GM18861 (cell line): Measurements from ENCODE around the gene MC1R.
"Not testable (repeated sequence)": the region's sequence is repeated elsewhere in the genome, so short reads cannot be mapped to it uniquely, and the experiment has no call there.

Experiments
- ATAC-seq: cut with Tn5 transposase; IDR thresholded peaks from one replicate; pipeline ENCODE4 v1.9.1; 2021; ENCODE audit not compliant: unreplicated experiment

The MC1R gene

GRCh38 chr16:89957216-89957785 lies 38.6 kb downstream of the MC1R start:
- ATAC-seq = no peak

GRCh38 chr16:89958068-89958467 lies 39.4 kb downstream of the MC1R start:
- ATAC-seq = no peak

- no peak for ATAC-seq
Observed at GRCh38 chr16:89958596-89958995, 39.9 kb downstream of the MC1R start.

GRCh38 chr16:89960966-89961365 lies 42.3 kb downstream of the MC1R start:
- no peak for ATAC-seq

- ATAC-seq = no peak
Observed at GRCh38 chr16:89961920-89962319, 43.3 kb downstream of the MC1R start.

- no peak for ATAC-seq
Observed at GRCh38 chr16:89962754-89963498, 44.3 kb downstream of the MC1R start.

GRCh38 chr16:89964201-89964600 lies 45.5 kb downstream of the MC1R start:
- no peak for ATAC-seq

- no peak for ATAC-seq
Observed at GRCh38 chr16:89965447-89966225, 47.0 kb downstream of the MC1R start.

GRCh38 chr16:89966756-89967155 lies 48.1 kb downstream of the MC1R start:
- no peak for ATAC-seq

- ATAC-seq = not testable (repeated sequence)
Observed at GRCh38 chr16:89967436-89967835, 48.8 kb downstream of the MC1R start.

GRCh38 chr16:89968074-89968473 lies 49.4 kb downstream of the MC1R start:
- ATAC-seq = not testable (repeated sequence)

- no peak for ATAC-seq
Observed at GRCh38 chr16:89969741-89970410, 51.2 kb downstream of the MC1R start.
